ENCODE data around the gene PAPPA. TPM values are rescaled to one million over a fixed set of nuclear protein-coding genes. Genes with fewer than 3 reads are reported as not detected.
A peak's percentile ranks its signal among the peaks of the same experiment; 100 is the strongest.

PAPPA gene
- total RNA-seq, 4 donors from 2014 or later, result 2.1 to 5.0 (median 3.7) TPM

DNA sequence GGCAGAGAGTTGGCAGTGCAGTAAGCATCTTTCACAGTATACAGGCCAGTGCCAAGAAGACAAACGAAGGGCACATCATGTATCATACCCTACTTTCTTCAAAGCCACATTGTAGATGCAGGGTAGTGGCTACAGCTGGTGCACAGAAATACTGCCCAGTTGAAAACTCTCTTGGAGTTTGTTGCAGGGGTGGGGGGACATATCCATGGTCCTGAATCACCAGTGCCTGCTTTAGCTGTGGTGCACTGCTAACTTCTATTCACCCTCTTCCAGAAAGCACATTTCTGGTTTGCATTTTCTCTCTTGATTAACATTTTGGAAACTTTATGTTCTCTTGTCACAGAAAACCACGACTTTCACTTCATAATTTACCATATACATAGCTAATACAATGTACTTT lies 196.6 kb downstream of the PAPPA start:
- no peak for TF ChIP-seq POLR2A (IDR thresholded peaks at IDR 0.05; ENCODE audit: low read depth)
- TF ChIP-seq, protein P1, sequence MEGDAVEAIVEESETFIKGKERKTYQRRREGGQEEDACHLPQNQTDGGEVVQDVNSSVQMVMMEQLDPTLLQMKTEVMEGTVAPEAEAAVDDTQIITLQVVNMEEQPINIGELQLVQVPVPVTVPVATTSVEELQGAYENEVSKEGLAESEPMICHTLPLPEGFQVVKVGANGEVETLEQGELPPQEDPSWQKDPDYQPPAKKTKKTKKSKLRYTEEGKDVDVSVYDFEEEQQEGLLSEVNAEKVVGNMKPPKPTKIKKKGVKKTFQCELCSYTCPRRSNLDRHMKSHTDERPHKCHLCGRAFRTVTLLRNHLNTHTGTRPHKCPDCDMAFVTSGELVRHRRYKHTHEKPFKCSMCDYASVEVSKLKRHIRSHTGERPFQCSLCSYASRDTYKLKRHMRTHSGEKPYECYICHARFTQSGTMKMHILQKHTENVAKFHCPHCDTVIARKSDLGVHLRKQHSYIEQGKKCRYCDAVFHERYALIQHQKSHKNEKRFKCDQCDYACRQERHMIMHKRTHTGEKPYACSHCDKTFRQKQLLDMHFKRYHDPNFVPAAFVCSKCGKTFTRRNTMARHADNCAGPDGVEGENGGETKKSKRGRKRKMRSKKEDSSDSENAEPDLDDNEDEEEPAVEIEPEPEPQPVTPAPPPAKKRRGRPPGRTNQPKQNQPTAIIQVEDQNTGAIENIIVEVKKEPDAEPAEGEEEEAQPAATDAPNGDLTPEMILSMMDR (IDR thresholded peaks at IDR 0.05), result no peak
- TF ChIP-seq POLR2AphosphoS5 (IDR thresholded peaks at IDR 0.05), result no peak
- TF ChIP-seq EP300 (IDR thresholded peaks at IDR 0.05), result no peak
- Histone ChIP-seq H3K4me3 (no peak overlapping the region), H3K27me3 (no peaks in the 10 kb centered on the region), H3K27ac (replicated peaks in 1 of 4) (no peak overlapping the region), H3K4me1 (peaks cover 4 to 11% (median 7%) of the 10 kb centered on the region in 4 donors), H3K9me3 (no peaks in the 10 kb centered on the region), H3K36me3 (no peaks in the 10 kb centered on the region)
- 64% methylated on average over 2 of the region's 2 CpGs for WGBS
- intact Hi-C loops (cut with DNase I), result no loop called here
- DNase-seq (ENCODE audit: extremely low spot score), result no peak

DNA sequence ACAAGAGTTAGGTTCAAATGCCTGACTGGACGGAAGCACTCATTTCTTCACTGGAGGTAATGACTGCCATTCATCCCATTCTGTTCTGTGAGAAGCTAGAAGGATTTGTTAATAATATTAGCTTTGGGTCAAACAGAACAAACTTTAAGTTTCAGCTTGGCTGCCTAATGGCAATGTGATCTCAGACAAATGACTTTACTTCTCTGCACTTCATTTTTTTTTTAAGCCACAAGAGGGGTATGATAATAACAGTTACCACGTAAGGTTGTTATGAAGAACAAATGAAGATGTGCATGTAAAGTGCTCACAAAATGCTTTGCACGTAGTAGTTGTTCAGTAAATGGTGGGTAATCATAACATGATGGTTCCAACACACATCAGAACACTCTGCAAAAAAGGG lies 199.4 kb downstream of the PAPPA start:
- Histone ChIP-seq H3K27me3 (no peaks in the 10 kb centered on the region), H3K27ac (replicated peaks in 1 of 4) (no peak overlapping the region), H3K4me3 (no peak overlapping the region), H3K4me1 (peaks cover 10 to 16% (median 14%) of the 10 kb centered on the region in 4 donors), H3K9me3 (no peaks in the 10 kb centered on the region), H3K36me3 (no peaks in the 10 kb centered on the region)
- DNase-seq (ENCODE audit: extremely low spot score), result no peak
- intact Hi-C loops (cut with DNase I), result no loop called here
- TF ChIP-seq POLR2A (IDR thresholded peaks at IDR 0.05; ENCODE audit: low read depth), result no peak
- 95% methylated on average over 3 of the region's 3 CpGs for WGBS

DNA sequence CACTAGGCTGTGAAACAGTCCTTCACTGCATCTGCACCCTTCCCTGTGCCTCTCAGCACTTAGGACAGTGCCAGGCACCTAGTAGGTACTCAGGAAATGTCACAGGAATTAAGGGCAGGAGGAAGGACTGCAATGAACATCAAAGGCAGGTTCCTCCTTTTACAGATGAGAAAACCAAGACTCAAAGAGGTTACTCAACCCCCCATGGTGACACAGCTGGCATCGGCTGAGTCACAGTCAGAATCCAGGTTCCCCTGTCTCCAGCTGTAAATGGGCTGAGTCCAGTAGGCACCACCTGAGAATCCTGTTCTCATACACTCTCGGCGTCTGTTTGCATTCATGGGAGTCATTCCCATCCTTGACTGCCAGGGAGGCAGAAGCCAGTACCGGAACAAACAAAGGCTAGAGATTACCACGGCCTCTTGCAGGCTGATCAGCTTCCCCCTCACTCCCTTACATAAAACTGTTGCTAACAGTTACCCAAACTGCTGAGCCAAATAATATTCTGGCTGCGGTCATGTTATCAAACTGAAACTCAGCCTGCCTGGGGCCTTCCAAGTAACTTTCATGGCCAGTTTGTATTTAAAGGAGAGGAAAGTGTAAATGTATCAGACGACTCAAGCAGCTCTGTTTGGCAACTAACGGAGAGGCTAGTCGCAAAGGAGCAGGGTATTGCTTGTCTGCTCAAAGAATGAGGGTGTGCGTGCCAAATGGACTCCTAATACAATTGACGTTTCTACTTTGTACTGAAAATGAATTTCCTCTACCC lies 201.7 kb downstream of the PAPPA start:
- 54% methylated on average over 11 of the region's 11 CpGs for WGBS
- intact Hi-C loops (cut with DNase I), result no loop called here

DNA sequence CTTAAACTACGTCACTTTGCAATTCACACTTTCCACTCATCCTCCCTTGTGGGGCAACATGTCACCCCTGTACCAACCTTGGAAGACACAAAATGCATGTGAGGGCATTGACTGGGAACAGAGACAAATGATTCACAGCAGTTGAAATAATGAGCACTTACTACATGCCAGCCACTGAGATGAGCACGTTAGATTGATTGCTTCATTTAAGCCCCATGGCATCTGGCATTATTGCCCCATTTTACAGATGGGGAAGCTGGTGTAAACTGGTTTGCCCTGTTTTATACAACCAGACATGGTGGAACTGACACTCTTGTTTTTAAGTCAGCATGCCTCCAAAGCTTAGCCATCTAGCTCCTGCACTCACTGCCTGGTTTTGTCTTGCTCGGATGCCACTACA lies 204.7 kb downstream of the PAPPA start:
- no peaks in the 10 kb centered on the region for H3K27me3 ChIP-seq
- DNase-seq (ENCODE audit: extremely low spot score), result no peak
- no peaks in the 10 kb centered on the region for H3K36me3 ChIP-seq
- 93% methylated on average over 3 of the region's 3 CpGs for WGBS
- no peak overlapping the region for H3K4me3 ChIP-seq
- intact Hi-C loops (cut with DNase I), result no loop called here
- H3K4me1 ChIP-seq, result peaks cover 10 to 20% (median 15%) of the 10 kb centered on the region in 4 donors
- TF ChIP-seq, protein P1 (IDR thresholded peaks at IDR 0.05), result no peak
- TF ChIP-seq POLR2A (IDR thresholded peaks at IDR 0.05; ENCODE audit: low read depth) (no peak), EP300 (IDR thresholded peaks at IDR 0.05) (no peak), POLR2AphosphoS5 (IDR thresholded peaks at IDR 0.05) (no peak)
- no peaks in the 10 kb centered on the region for H3K9me3 ChIP-seq
- H3K27ac ChIP-seq (replicated peaks in 1 of 4), result no peak overlapping the region

More for the DNA sequence above, 201.7 kb downstream of the PAPPA start:
- no peak for DNase-seq (ENCODE audit: extremely low spot score)
- peak overlapping the region; percentile 34 to 40 (median 37) for H3K27ac ChIP-seq (replicated peaks in 1 of 4)
- peak overlapping the region in 1 of 4 donors; percentile 16 for H3K4me3 ChIP-seq
- no peaks in the 10 kb centered on the region for H3K9me3 ChIP-seq
- no peaks in the 10 kb centered on the region for H3K36me3 ChIP-seq
- peaks cover 10 to 20% (median 15%) of the 10 kb centered on the region in 4 donors for H3K4me1 ChIP-seq
- no peaks in the 10 kb centered on the region for H3K27me3 ChIP-seq
- TF ChIP-seq EP300 (IDR thresholded peaks at IDR 0.05) (no peak), POLR2AphosphoS5 (IDR thresholded peaks at IDR 0.05) (no peak), POLR2A (IDR thresholded peaks at IDR 0.05; ENCODE audit: low read depth) (no peak)
- TF ChIP-seq, protein P1 (IDR thresholded peaks at IDR 0.05), result no peak

DNA sequence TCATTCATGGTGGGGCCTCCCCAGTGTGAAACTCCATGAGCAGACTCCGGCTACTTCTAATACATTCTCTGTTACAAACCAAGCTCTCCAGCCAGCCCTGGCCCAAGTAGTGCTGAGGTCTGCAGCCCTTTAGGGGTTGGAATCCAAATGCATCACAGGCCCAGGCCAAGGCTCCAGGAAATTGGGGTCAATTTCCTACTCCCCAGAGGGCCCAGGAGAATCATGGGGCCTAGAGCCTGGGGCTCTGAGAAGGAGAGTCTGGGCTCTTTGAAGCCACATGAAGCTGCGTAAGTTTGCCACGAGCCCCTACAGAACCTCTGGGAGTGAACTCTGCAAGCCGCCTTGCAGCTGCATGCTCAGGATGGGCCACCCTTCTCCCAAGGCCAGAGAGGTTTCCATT lies 206.4 kb downstream of the PAPPA start:
- Histone ChIP-seq H3K27ac (replicated peaks in 1 of 4) (no peak overlapping the region), H3K4me1 (peaks cover 13 to 18% (median 17%) of the 10 kb centered on the region in 4 donors), H3K36me3 (no peaks in the 10 kb centered on the region), H3K9me3 (no peaks in the 10 kb centered on the region), H3K27me3 (no peaks in the 10 kb centered on the region), H3K4me3 (no peak overlapping the region)
- DNase-seq (ENCODE audit: extremely low spot score), result no peak
- intact Hi-C loops (cut with DNase I), result no loop called here
- TF ChIP-seq EP300 (IDR thresholded peaks at IDR 0.05) (no peak), POLR2A (IDR thresholded peaks at IDR 0.05; ENCODE audit: low read depth) (no peak), POLR2AphosphoS5 (IDR thresholded peaks at IDR 0.05) (no peak)
- TF ChIP-seq, protein P1 (IDR thresholded peaks at IDR 0.05), result no peak
- WGBS, result 72% methylated on average over 4 of the region's 4 CpGs

Measured in esophagus muscularis mucosa (tissue), 4 donors.